ENCODE measurements around the gene USP48. TPM values are rescaled to one million over a fixed set of nuclear protein-coding genes. Genes with fewer than 3 reads are reported as not detected.

The USP48 gene
- total RNA-seq, 1 donor from 2014 or later, result 98.1 TPM

- DNase-seq, result no peak
These were observed 41.7 kb downstream of the USP48 start for GRCh38 chr1:21741206-21741605.

- peak; percentile 19 for DNase-seq
These were observed 46.1 kb downstream of the USP48 start for GRCh38 chr1:21736876-21737275.

GRCh38 chr1:21736011-21736410 is 46.9 kb downstream of the USP48 start:
- no peak for DNase-seq

GRCh38 chr1:21734526-21734925 is 48.4 kb downstream of the USP48 start:
- DNase-seq, result no peak

- no peak for DNase-seq
These were observed 50.3 kb downstream of the USP48 start for GRCh38 chr1:21732664-21733063.

GRCh38 chr1:21725748-21726392 is 57.1 kb downstream of the USP48 start:
- DNase-seq, result no peak

GRCh38 chr1:21724570-21724969 is 58.4 kb downstream of the USP48 start:
- DNase-seq, result no peak

GRCh38 chr1:21724098-21724497 is 58.9 kb downstream of the USP48 start:
- DNase-seq, result peak; percentile 11

GRCh38 chr1:21721295-21721985 is 61.5 kb downstream of the USP48 start:
- no peak for DNase-seq

- DNase-seq, result no peak
These were observed 66.8 kb downstream of the USP48 start for GRCh38 chr1:21716169-21716568.

- no peak for DNase-seq
These were observed 75.1 kb downstream of the USP48 start for GRCh38 chr1:21707891-21708290.

GRCh38 chr1:21707086-21707840 is 75.7 kb downstream of the USP48 start:
- no peak for DNase-seq

GRCh38 chr1:21706151-21706835 is 76.7 kb downstream of the USP48 start:
- no peak for DNase-seq

GRCh38 chr1:21705303-21705980 is 77.5 kb downstream of the USP48 start:
- peak; percentile 9 for DNase-seq

- DNase-seq, result no peak
These were observed 78.8 kb downstream of the USP48 start for GRCh38 chr1:21704145-21704544.

- peak; percentile 40 for DNase-seq
These were observed 79.5 kb downstream of the USP48 start for GRCh38 chr1:21703318-21703963.

GRCh38 chr1:21702780-21703179 is 80.2 kb downstream of the USP48 start:
- DNase-seq, result no peak

- DNase-seq, result no peak
These were observed 81.5 kb downstream of the USP48 start for GRCh38 chr1:21701401-21701800.

GRCh38 chr1:21700094-21700493 is 82.9 kb downstream of the USP48 start:
- no peak for DNase-seq

- peak; percentile 9 for DNase-seq
These were observed 86.0 kb downstream of the USP48 start for GRCh38 chr1:21696931-21697330.

- no peak for DNase-seq
These were observed 89.2 kb downstream of the USP48 start for GRCh38 chr1:21693732-21694131.

GRCh38 chr1:21691739-21692138 is 91.2 kb downstream of the USP48 start:
- DNase-seq, result no peak

Data from tongue (tissue), 2 donors.